GM12892 (cell line): ENCODE results near the gene MICAL3.
"Not testable (repeated sequence)": the region's sequence is repeated elsewhere in the genome, so short reads cannot be mapped to it uniquely, and the experiment has no call there.

Source experiments
- POLR2A ChIP-seq: IDR thresholded peaks from 2 replicates; pipeline ENCODE4 v1.6.1; 2011; ENCODE audit warnings: low read depth, low read length, control low read depth
- POLR2AphosphoS5 ChIP-seq: IDR thresholded peaks from 2 replicates; pipeline ENCODE4 v1.6.1; 2011; ENCODE audit warnings: low read depth, low read length, control low read depth
- TAF1 ChIP-seq: IDR thresholded peaks from 2 replicates; pipeline ENCODE4 v1.6.1; 2011; ENCODE audit warnings: low read depth, mild to moderate bottlenecking, control low read depth, low read length, borderline replicate concordance

GRCh38 chr22:18040898-18041297, 16.5 kb upstream of the MICAL3 start:
- not testable (repeated sequence) for TF ChIP-seq POLR2A, POLR2AphosphoS5, TAF1
